CD14-positive monocyte (primary cell): ENCODE results near the gene OVOL2. TPM values are rescaled to one million over a fixed set of nuclear protein-coding genes. Genes with fewer than 3 reads are reported as not detected.

Experiments
- DNase-seq, 3 donors: peaks; one replicate each; pipeline ENCODE4 v3.0.0-alpha.2; 2011 to 2022
- H2AFZ ChIP-seq: 2 replicates; pipeline ENCODE4 v1.6.0; 2012; ENCODE audit warnings: mild to moderate bottlenecking, low read depth, low read length, inconsistent platforms; ENCODE audit not compliant: insufficient read depth, poor library complexity, severe bottlenecking
- H3K27ac ChIP-seq, 2 donors: 1 replicate in 1 of 2; 2 replicates in 1 of 2; pipeline ENCODE4 v1.5.1; 2012 to 2013; ENCODE audit warnings: low read length in 2 of 2, control low read depth in 1 of 2, inconsistent platforms in 1 of 2, low read depth in 1 of 2, mild to moderate bottlenecking in 1 of 2
- H3K27me3 ChIP-seq, 2 donors: one replicate each; pipeline versions ENCODE4 v1.6.0 to v1.6.1; 2011 to 2013; ENCODE audit warnings: low read length in 2 of 2; ENCODE audit not compliant: control insufficient read depth in 2 of 2, insufficient read depth in 2 of 2
- H3K36me3 ChIP-seq, 2 donors: replicated peaks in 1 of 2; 1 replicate in 1 of 2; 2 replicates in 1 of 2; pipeline versions ENCODE4 v1.5.1 to v1.6.1; 2012 to 2013; ENCODE audit warnings: low read length in 2 of 2, control low read depth in 1 of 2, inconsistent platforms in 1 of 2, mild to moderate bottlenecking in 1 of 2; ENCODE audit not compliant: insufficient read depth in 2 of 2, control insufficient read depth in 1 of 2
- H3K4me1 ChIP-seq, 2 donors: 1 replicate in 1 of 2; 2 replicates in 1 of 2; pipeline versions ENCODE4 v1.5.1 to v1.6.1; 2012 to 2013; ENCODE audit warnings: low read length in 2 of 2, control low read depth in 1 of 2, inconsistent platforms in 1 of 2, mild to moderate bottlenecking in 1 of 2, moderate library complexity in 1 of 2; ENCODE audit not compliant: insufficient read depth in 2 of 2, control insufficient read depth in 1 of 2
- H3K4me2 ChIP-seq: replicated peaks from 2 replicates; pipeline ENCODE3; 2012; ENCODE audit warnings: low read length, moderate library complexity, mild to moderate bottlenecking; ENCODE audit not compliant: poor library complexity, severe bottlenecking; ENCODE audit errors: extremely low read depth
- H3K4me3 ChIP-seq, 3 experiments: fragments of 200-600 bp in 1 of 3; sonication (generic) in 1 of 3; replicated peaks in 1 of 3; 1 replicate in 2 of 3; 2 replicates in 1 of 3; pipeline ENCODE4 v1.5.1; 2011 to 2013; ENCODE audit warnings: low read length in 3 of 3, mild to moderate bottlenecking in 3 of 3, control low read depth in 2 of 3, low read depth in 2 of 3, inconsistent platforms in 1 of 3, moderate library complexity in 1 of 3
- H3K79me2 ChIP-seq: 2 replicates; pipeline ENCODE4 v1.6.0; 2012; ENCODE audit warnings: mild to moderate bottlenecking, control low read depth, inconsistent platforms, low read length, moderate library complexity; ENCODE audit not compliant: insufficient read depth
- H3K9ac ChIP-seq: 2 replicates; pipeline ENCODE4 v1.6.0; 2017; ENCODE audit warnings: low read length, mild to moderate bottlenecking; ENCODE audit not compliant: insufficient read depth, poor library complexity, severe bottlenecking
- H3K9me3 ChIP-seq, 2 donors: replicated peaks in 1 of 2; 1 replicate in 1 of 2; 2 replicates in 1 of 2; pipeline versions ENCODE4 v1.5.1 to v1.6.1; 2012 to 2013; ENCODE audit warnings: low read length in 2 of 2, control low read depth in 1 of 2; ENCODE audit not compliant: control insufficient read depth in 1 of 2, insufficient read depth in 1 of 2
- H4K20me1 ChIP-seq: 2 replicates; pipeline ENCODE4 v1.6.0; 2012; ENCODE audit warnings: mild to moderate bottlenecking, low read length, control low read depth, moderate library complexity; ENCODE audit not compliant: insufficient read depth
- H3K27ac Mint-ChIP-seq, 7 donors: one replicate each; pipeline ENCODE4 v1.8.0; 2020; ENCODE audit warnings: mild to moderate bottlenecking in 7 of 7, mixed read lengths in 7 of 7, moderate library complexity in 6 of 7, inconsistent platforms in 2 of 7
- H3K27me3 Mint-ChIP-seq, 3 donors: one replicate each; pipeline ENCODE4 v1.8.0; 2021 to 2022; ENCODE audit warnings: low read depth in 3 of 3, mild to moderate bottlenecking in 3 of 3, mixed read lengths in 3 of 3, moderate library complexity in 3 of 3, inconsistent platforms in 1 of 3
- H3K36me3 Mint-ChIP-seq, 2 donors: one replicate each; pipeline ENCODE4 v1.8.0; 2020; ENCODE audit warnings: mixed read lengths in 2 of 2, inconsistent platforms in 1 of 2, mild to moderate bottlenecking in 1 of 2
- H3K4me1 Mint-ChIP-seq: one replicate; pipeline ENCODE4 v1.8.0; 2020; ENCODE audit warnings: mild to moderate bottlenecking, mixed read lengths
- H3K4me3 Mint-ChIP-seq, 2 donors: one replicate each; pipeline ENCODE4 v1.8.0; 2020; ENCODE audit warnings: mild to moderate bottlenecking in 2 of 2, mixed read lengths in 2 of 2, moderate library complexity in 1 of 2
- H3K9me3 Mint-ChIP-seq, 7 donors: one replicate each; pipeline ENCODE4 v1.8.0; 2020 to 2022; ENCODE audit warnings: mixed read lengths in 7 of 7, mild to moderate bottlenecking in 6 of 7, moderate library complexity in 6 of 7, inconsistent platforms in 2 of 7
- WGBS: methylation state at CpG from one replicate; pipeline ENCODE4 v1.1.5; 2013; ENCODE audit warnings: missing lambda C conversion rate; ENCODE audit not compliant: insufficient coverage; 5-methylcytosine and 5-hydroxymethylcytosine counted together
- intact Hi-C, 2 donors: fragments of 100-400 bp; cut with micrococcal nuclease; formaldehyde crosslinking; loops; one replicate each; pipeline versions ENCODE4 v1.15.0 to v1.15.1; 2023
- polyA plus RNA-seq, 3 donors: library from polyadenylated mRNA; depleted of rRNA in 1 of 3; unstranded in 2 of 3; stranded (reverse) in 1 of 3; fragments of 300-500 nt in 2 of 3; fragments of >200 nt in 1 of 3; fragmentation: Illumina TruSeq in 2 of 3; gene quantifications; 1 replicate in 2 of 3; 2 replicates in 1 of 3; pipeline ENCODE4 v1.2.3, GENCODE V29; 2012 to 2021
- TF ChIP-seq, protein P1 (sequence below): fragments of 200-600 bp; IDR thresholded peaks from one replicate; pipeline ENCODE4 v1.8.0; 2022; ENCODE audit warnings: antibody characterized with exemption, mild to moderate bottlenecking

Gene OVOL2
- polyA plus RNA-seq, 3 donors = not detected

DNA sequence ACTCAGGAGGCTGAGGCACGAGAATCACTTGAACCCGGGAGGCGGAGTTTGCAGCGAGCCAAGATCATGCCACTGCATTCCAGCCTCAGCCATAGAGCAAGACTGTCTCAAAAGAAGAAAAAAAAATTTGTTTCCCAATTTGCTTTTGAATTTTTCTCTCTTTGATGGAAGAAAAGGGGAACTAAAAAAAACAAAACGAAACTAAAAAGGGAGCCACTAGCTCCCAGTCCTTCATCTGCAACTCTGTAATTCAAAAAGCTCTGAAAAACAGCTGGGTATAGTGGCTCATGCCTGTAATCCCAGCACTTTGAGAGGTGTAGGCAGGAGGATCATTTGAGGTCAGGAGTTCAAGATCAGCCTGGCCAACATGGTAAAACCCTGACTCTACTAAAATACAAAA lies 9.5 kb downstream of the OVOL2 start:
- 50% methylated on average over 4 of the region's 5 CpGs for WGBS
- Histone ChIP-seq H3K27me3 (peaks cover 4% of the 10 kb centered on the region in 2 donors), H3K4me1 (peaks cover 16% of the 10 kb centered on the region in 2 donors), H3K27ac (peak overlapping the region in 1 of 2 donors; percentile 5), H4K20me1 (no peaks in the 10 kb centered on the region), H2AFZ (peak overlapping the region; percentile 52), H3K36me3 (no peaks in the 10 kb centered on the region), H3K9me3 (peaks cover 5 to 6% of the 10 kb centered on the region in 2 donors), H3K9ac (no peak overlapping the region), H3K4me3 (peak overlapping the region in 1 of 3 experiments; percentile 39), H3K4me2 (peak overlapping the region; percentile 50), H3K79me2 (no peaks in the 10 kb centered on the region)
- DNase-seq = peak in 1 of 3 donors; percentile 58
- Mint-ChIP-seq H3K4me1 (peaks cover 13% of the 10 kb centered on the region), H3K27ac (peak overlapping the region in 6 of 7 donors; percentile 65 to 87 (median 70)), H3K9me3 (peaks cover 0 to 8% (median 7%) of the 10 kb centered on the region in 7 donors), H3K36me3 (no peaks in the 10 kb centered on the region), H3K27me3 (peaks cover 16 to 24% (median 17%) of the 10 kb centered on the region in 3 donors), H3K4me3 (peak overlapping the region; percentile 34 to 67)
- TF ChIP-seq, protein P1, sequence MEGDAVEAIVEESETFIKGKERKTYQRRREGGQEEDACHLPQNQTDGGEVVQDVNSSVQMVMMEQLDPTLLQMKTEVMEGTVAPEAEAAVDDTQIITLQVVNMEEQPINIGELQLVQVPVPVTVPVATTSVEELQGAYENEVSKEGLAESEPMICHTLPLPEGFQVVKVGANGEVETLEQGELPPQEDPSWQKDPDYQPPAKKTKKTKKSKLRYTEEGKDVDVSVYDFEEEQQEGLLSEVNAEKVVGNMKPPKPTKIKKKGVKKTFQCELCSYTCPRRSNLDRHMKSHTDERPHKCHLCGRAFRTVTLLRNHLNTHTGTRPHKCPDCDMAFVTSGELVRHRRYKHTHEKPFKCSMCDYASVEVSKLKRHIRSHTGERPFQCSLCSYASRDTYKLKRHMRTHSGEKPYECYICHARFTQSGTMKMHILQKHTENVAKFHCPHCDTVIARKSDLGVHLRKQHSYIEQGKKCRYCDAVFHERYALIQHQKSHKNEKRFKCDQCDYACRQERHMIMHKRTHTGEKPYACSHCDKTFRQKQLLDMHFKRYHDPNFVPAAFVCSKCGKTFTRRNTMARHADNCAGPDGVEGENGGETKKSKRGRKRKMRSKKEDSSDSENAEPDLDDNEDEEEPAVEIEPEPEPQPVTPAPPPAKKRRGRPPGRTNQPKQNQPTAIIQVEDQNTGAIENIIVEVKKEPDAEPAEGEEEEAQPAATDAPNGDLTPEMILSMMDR = no peak
- intact Hi-C loops = no loop called here

DNA sequence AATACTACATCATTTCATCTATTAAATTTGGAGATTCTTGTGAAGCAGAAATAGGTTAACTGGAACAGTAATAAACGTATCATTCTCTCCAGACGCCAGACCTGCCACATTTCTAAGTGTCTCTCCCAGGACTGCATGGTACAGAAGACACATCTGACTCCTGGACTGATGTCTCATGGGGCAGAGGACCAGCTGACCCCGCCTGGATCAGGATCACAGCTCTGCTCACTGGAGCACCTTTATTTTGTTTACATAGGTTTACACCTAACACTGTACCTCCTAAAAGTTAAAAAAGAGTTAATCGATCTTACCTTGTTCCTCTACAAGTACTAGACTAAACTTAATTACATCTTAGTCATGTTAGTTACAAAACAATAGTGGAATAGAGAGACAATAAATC lies 11.2 kb downstream of the OVOL2 start:
- no peak overlapping the region for H3K4me2 ChIP-seq
- H3K9ac ChIP-seq = no peak overlapping the region
- intact Hi-C loops = no loop called here
- Mint-ChIP-seq H3K4me1 (peaks cover 6% of the 10 kb centered on the region), H3K27me3 (peaks cover 18 to 21% (median 19%) of the 10 kb centered on the region in 3 donors), H3K27ac (no peak overlapping the region), H3K36me3 (no peaks in the 10 kb centered on the region), H3K9me3 (peaks cover 4 to 20% (median 15%) of the 10 kb centered on the region in 7 donors), H3K4me3 (no peak overlapping the region)
- no peak overlapping the region for H2AFZ ChIP-seq
- TF ChIP-seq, protein P1 = no peak
- H4K20me1 ChIP-seq = no peaks in the 10 kb centered on the region
- no peaks in the 10 kb centered on the region for H3K36me3 ChIP-seq
- no peak overlapping the region for H3K4me3 ChIP-seq
- DNase-seq = no peak
- peaks cover 9 to 10% of the 10 kb centered on the region in 2 donors for H3K4me1 ChIP-seq
- H3K27me3 ChIP-seq = peaks cover 4% of the 10 kb centered on the region in 2 donors
- H3K9me3 ChIP-seq = peaks cover 11% of the 10 kb centered on the region in 2 donors
- 100% methylated on average over 1 of the region's 4 CpGs for WGBS
- no peak overlapping the region for H3K27ac ChIP-seq
- H3K79me2 ChIP-seq = no peaks in the 10 kb centered on the region
